Measurements from ENCODE around the gene RXYLT1. TPM values are rescaled to one million over a fixed set of nuclear protein-coding genes. Genes with fewer than 3 reads are reported as not detected.

The RXYLT1 gene
- total and polyA plus RNA-seq, 2 of the 8 experiments (the other 6 are each of a cell fraction or from before 2014, with no cell fraction given), result 3.8 to 10.9 TPM

DNA sequence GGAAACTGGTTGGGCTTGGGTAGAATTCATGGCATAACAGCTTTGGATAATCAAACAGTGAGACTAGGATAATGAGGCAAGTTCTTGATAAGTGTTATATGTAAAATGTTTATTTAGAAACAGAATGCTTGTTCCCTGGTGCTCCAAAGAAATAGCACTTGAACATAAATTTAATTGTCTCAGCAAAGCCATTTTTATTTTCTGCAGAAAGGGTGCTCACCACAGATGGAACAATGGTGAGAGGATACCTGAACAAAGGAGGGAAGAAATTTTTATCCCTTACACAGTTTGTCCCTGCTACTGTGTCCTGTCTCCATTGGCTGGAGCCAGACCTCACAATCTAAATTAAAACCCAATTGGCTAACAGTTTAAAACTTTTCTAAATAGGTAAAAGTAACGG is 9.3 kb upstream of the RXYLT1 start (continued):
- TF ChIP-seq CHD1 (IDR thresholded peaks at IDR 0.05; ENCODE audit: low read depth, low read length) (no peak), KDM4A (IDR thresholded peaks at IDR 0.05; ENCODE audit: low read depth, low read length, severe bottlenecking) (no peak), BACH1 (IDR thresholded peaks at IDR 0.05; ENCODE audit: low read length) (no peak), PHF8 (conservative IDR thresholded peaks at IDR 0.05; ENCODE audit: low read depth, low read length) (no peak)
